ENCODE results near the gene CHN2.

Gene CHN2

DNA sequence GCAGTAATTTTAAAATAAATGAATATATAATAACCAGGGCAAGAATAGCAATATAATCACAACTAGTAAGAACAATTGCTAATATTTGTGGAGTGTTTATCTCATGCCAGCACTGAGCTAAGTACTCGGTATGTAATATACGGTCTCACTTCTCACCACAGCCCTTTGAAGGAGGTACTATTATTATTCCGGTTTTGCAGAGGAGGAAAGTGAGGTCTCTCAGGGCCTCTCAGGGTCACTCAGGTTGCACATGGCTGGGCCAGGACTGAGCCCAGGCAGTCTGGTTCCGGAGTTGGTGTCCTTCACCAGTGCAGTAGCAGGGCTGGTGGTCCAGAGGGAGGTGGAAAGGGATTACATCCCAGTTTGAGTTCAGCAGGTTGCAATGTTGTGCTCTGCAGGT, 80.9 kb downstream of the CHN2 start:
- FAIRE-seq (no peak), DNase-seq (ENCODE audit: insufficient read length, low spot score) (no peak)
- TF ChIP-seq POLR2AphosphoS5 (IDR thresholded peaks at IDR 0.05; ENCODE audit: low read depth, low read length) (no peak), PAX5 (IDR thresholded peaks at IDR 0.05; ENCODE audit: insufficient read depth, low read length, severe bottlenecking) (no peak), SPI1 (IDR thresholded peaks at IDR 0.05; ENCODE audit: low read depth, low read length) (no peak), POU2F2 (IDR thresholded peaks at IDR 0.05; ENCODE audit: low read depth, low read length) (no peak), POLR2A (IDR thresholded peaks at IDR 0.05; ENCODE audit: low read depth, low read length) (no peak), TAF1 (IDR thresholded peaks at IDR 0.05; ENCODE audit: low read depth, low read length) (no peak)

DNA sequence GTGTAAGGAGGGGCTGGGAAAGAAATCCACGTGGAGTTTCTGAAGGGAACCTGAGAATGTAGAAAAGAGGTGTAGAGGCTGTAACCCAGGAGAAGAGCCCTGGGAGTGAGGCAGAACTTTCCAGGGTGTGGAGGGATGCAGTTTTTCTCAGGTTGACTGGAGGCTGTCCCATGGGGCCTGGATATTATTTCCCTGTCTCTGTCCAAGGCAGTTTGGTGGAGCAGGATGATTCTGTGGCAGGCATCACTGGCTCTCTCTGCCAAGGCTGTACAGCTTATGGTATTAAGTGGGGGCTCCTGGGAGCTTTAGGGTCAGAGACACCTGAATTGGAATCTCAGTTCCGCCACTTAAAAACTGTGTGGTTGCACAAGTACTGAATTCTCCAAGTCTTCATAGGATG, 81.6 kb downstream of the CHN2 start:
- FAIRE-seq, result no peak
- no peak for TF ChIP-seq POLR2A (IDR thresholded peaks at IDR 0.05; ENCODE audit: low read depth, low read length)
- TF ChIP-seq PAX5 (IDR thresholded peaks at IDR 0.05; ENCODE audit: insufficient read depth, low read length, severe bottlenecking), result no peak
- no peak for DNase-seq (ENCODE audit: insufficient read length, low spot score)

DNA sequence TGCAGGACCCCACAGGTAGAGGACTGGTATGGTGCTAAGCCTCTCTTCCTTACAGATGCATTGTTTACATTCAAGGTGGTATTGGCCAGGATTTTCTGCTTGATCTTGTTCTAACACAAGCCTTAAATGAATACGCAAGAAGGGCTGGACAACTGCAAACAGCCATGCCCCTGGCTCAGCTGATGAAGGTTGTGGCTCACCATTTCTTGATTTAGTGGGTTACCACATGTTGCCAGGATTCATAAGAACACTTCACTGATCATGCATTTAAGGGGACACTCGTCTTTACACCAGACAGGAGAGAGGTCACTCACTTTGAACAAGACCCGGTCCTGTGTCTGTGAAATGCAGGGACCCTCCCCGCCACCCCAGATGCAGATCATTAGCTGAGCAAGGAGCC, 82.2 kb downstream of the CHN2 start:
- TF ChIP-seq POLR2AphosphoS5 (IDR thresholded peaks at IDR 0.05; ENCODE audit: low read depth, low read length), result no peak
- TF ChIP-seq POLR2A (IDR thresholded peaks at IDR 0.05; ENCODE audit: low read depth, low read length), result no peak
- TF ChIP-seq PAX5 (IDR thresholded peaks at IDR 0.05; ENCODE audit: insufficient read depth, low read length, severe bottlenecking), result no peak
- no peak for TF ChIP-seq POU2F2 (IDR thresholded peaks at IDR 0.05; ENCODE audit: low read depth, low read length)
- no peak for TF ChIP-seq SPI1 (IDR thresholded peaks at IDR 0.05; ENCODE audit: low read depth, low read length)
- no peak for TF ChIP-seq TAF1 (IDR thresholded peaks at IDR 0.05; ENCODE audit: low read depth, low read length)
- DNase-seq (ENCODE audit: insufficient read length, low spot score) (no peak), FAIRE-seq (no peak)

DNA sequence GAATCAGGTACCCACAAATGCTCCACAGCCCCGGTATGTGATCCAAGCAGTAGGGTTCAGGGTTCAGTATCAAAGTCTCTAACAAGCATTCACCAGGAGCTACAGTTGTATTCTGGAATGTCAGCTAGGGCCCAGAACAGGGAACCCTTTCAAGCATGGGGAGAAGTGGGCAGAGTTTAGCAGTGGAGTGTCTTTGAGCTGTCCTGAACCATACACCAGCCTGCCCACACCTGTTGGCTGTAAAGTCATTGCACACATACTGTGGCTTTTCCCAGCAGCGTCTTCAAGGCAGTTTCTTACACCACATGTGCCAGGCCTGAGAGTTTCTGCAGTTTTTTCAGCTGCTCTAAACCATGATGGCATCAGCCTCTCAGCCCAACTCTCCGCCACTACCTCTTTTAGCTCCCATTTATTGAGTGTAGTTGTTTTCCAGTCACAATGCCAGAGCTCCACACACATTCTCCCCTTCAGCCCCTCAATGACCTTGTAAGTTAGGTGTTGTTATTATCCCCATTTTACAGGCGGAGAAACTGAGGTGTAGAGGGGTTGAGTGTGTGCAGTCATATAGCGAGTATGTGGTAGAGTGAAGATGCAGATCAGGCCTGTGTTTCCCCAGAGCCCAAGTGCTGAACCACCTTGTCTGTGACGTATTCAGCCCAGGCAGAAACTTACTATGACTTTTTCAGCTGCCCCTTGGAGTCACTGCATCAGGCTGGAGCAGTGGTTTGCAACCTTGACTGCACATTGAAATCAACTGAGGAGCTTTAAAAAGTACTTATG, 83.1 kb downstream of the CHN2 start:
- DNase-seq (ENCODE audit: insufficient read length, low spot score), result no peak
- TF ChIP-seq POLR2AphosphoS5 (IDR thresholded peaks at IDR 0.05; ENCODE audit: low read depth, low read length), result no peak
- no peak for FAIRE-seq

DNA sequence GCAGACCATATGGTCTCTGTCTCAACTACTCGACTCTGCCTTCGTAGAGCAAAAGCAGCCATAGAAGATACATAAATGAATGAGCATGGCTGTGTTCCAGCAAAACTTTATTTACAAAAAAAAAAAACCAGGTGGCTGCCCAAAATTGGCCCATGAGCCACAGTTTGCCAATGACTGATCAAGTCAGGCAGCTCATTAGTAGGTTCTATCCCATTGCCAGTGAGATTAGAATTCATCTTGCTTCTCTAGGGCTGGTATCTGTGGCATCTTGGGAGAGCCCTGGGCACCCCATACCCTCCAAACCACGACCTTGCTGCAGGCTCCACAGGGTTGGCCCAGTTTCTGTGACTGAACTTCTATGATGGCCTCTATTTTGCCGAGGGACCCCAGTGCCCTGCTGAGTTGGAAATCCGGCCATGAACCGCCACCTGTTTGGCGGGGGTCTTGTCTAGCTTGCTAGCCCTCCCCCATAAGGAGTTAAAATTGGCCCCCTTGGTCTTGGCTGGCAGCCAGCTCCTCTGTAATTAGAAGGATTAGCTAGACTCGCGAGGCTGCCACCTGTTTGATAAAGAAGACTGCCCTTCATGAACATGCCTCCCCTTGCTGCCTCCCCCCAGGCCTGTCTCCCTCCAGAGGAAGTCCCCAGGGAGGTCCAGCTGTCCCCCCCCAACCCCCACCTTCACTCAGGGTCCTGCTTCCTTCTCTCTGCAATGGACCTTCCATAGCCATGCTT, 83.9 kb downstream of the CHN2 start:
- FAIRE-seq (no peak), DNase-seq (ENCODE audit: insufficient read length, low spot score) (no peak)
- no peak for TF ChIP-seq PAX5 (IDR thresholded peaks at IDR 0.05; ENCODE audit: insufficient read depth, low read length, severe bottlenecking)

DNA sequence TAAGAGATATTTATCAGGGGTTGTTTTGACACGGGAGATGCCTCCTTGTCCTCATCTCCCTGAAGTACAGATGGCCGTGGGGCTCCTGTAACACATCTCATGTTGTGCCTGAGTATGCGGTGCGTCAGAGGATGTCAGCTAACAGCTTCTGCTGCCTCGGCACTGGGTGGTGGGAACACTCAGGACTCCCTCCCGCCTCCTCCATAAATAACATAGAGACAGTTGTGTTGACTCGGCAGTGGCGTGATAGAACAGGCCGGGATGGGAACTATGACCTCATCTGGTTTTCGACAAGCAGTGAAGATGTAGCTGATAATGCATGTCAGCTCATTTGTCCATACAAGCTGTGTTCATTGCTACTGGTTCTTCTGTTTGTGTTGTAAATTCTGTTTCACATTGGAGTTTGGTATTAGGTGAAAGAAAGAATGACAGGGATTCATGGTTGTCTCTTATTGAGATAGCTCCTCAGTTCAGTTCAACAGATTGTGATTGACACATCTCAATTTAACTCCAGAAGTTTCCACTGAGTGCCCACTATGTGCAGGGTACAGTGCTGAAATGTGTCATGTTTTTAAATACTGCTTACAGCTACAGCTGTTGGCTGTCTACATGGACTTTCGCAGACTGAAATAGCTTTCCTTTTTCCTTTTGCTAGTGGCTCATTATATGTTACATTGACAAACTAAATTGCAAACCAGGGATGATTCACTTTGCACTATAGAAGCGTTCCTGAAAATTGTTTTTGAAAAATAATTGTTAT, 87.4 kb downstream of the CHN2 start:
- no peak for TF ChIP-seq PAX5 (IDR thresholded peaks at IDR 0.05; ENCODE audit: insufficient read depth, low read length, severe bottlenecking)
- DNase-seq (ENCODE audit: insufficient read length, low spot score) (no peak), FAIRE-seq (no peak)

DNA sequence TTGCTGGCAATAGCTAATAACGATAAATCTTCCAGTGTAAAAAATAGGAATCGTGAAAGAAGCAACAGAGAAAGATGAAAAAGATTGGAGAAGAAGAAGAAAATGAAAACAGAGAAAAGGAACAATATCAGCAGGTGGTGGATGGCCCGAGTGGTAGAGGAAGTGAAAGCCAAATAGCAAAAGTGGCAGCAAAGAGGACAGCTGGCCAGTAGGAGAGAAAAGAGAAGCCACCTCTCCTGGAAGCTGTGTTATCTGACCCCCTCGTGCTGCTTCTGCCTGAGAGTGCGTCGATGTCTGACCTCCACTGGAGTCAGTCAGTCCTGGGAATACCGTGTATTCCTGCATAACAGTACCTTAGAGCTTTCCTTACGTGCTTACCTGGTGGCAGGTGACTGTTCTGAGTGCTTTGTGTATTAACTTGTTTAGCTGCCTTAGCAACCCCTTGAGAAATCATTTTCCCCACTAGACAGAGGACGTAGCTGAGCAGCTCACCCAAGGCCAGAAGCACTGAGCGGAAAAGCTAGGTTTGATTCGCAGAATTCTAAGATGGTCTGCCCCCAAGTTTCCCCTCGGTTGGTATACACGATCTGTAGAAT, 88.3 kb downstream of the CHN2 start:
- DNase-seq (ENCODE audit: insufficient read length, low spot score), result no peak
- peak; percentile 68 for TF ChIP-seq SPI1 (IDR thresholded peaks at IDR 0.05; ENCODE audit: low read depth, low read length)
- TF ChIP-seq PAX5 (IDR thresholded peaks at IDR 0.05; ENCODE audit: insufficient read depth, low read length, severe bottlenecking), result no peak
- TF ChIP-seq POLR2A (IDR thresholded peaks at IDR 0.05; ENCODE audit: low read depth, low read length), result no peak
- FAIRE-seq, result no peak

DNA sequence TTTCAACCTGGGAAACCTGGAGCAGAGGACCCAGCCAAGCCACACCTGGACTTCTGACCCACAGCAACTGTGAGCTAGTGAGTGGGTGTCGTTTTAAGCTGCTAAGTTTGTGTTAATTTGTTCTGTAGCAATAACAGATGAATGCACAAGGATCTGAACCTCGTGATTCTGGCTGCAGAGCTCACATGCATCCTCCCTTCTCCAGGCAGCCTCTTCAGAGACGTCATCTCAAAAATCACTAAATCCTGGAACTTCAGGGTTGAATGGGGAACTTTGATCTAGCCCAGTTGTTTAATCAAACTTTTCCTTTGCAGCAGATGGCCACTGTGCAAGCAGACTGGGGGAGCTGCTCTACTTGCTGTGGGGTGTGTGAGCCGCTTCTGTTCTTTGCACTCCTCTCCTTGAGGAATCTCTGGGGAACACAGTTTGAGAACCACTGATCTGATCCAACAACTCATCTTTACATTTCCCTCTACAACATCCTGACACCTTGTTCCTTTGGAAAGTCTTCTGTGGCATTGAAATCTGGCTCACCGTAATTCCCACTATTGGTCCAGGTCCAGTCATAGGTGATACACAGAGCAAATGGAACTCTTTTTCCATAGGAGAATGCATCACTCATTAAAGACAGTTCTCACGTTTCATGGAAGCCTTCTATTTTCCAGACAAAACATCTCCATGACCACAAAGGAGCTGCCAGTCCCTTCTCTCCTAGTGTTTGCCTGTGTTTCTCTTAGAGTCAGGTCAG, 90.3 kb downstream of the CHN2 start:
- no peak for FAIRE-seq
- DNase-seq (ENCODE audit: insufficient read length, low spot score), result no peak
- TF ChIP-seq POLR2AphosphoS5 (IDR thresholded peaks at IDR 0.05; ENCODE audit: low read depth, low read length) (no peak), POLR2A (IDR thresholded peaks at IDR 0.05; ENCODE audit: low read depth, low read length) (no peak), PAX5 (IDR thresholded peaks at IDR 0.05; ENCODE audit: insufficient read depth, low read length, severe bottlenecking) (no peak), TAF1 (IDR thresholded peaks at IDR 0.05; ENCODE audit: low read depth, low read length) (no peak), SPI1 (IDR thresholded peaks at IDR 0.05; ENCODE audit: low read depth, low read length) (no peak), POU2F2 (IDR thresholded peaks at IDR 0.05; ENCODE audit: low read depth, low read length) (no peak)

DNA sequence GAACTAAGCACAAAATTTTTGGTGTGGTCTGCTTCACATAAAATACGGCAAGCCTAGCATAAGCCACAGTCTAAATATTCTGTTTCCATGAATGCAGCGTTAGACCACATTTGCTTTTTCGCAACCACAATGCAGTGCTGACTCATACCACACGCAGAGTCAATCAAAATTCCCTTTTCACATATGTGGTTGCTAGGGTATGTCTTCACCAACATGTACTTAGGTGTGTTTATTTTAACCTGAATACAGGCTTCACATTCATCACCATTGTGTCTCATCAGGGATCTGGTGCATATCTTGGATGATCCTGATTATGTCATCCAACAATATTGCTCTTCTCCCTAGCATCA, 90.8 kb downstream of the CHN2 start:
- FAIRE-seq, result peak; percentile 28
- TF ChIP-seq POLR2A (IDR thresholded peaks at IDR 0.05; ENCODE audit: low read depth, low read length) (no peak), POU2F2 (IDR thresholded peaks at IDR 0.05; ENCODE audit: low read depth, low read length) (0 out of 2 replicates have a peak, but pooled peaks have one; percentile 16)

DNA sequence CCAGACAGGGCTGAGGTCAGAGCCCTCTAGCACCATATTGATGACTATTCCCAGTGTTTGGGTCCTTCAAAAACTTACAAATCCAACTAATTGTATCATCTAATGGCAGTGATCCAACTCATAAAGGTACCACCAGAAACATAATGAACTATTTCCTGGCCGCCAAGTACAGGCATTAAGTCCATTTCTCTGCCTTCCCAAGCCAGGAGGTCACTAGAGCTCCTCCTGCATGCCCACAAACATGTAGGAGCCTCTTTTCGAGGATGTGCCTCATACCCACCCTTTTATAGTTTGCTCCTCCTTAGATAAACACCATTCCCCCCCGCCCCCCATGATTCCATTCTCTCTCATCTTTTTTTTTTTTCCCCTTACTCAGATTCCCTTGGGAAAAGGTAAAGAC, 91.3 kb downstream of the CHN2 start:
- no peak for TF ChIP-seq SPI1 (IDR thresholded peaks at IDR 0.05; ENCODE audit: low read depth, low read length)
- no peak for TF ChIP-seq PAX5 (IDR thresholded peaks at IDR 0.05; ENCODE audit: insufficient read depth, low read length, severe bottlenecking)
- TF ChIP-seq POLR2A (IDR thresholded peaks at IDR 0.05; ENCODE audit: low read depth, low read length), result no peak
- no peak for TF ChIP-seq TAF1 (IDR thresholded peaks at IDR 0.05; ENCODE audit: low read depth, low read length)
- no peak for FAIRE-seq

More for the DNA sequence above, 90.8 kb downstream of the CHN2 start:
- DNase-seq (ENCODE audit: insufficient read length, low spot score), result no peak

More for the DNA sequence above, 91.3 kb downstream of the CHN2 start:
- DNase-seq (ENCODE audit: insufficient read length, low spot score), result no peak
